ENCODE data around the gene AMER1. TPM values are rescaled to one million over a fixed set of nuclear protein-coding genes. Genes with fewer than 3 reads are reported as not detected.

The AMER1 gene
- total RNA-seq, 1 donor from 2014 or later: 15.8 TPM

- no peak for DNase-seq (ENCODE audit: low spot score in 2 of 2, unreplicated experiment in 2 of 2)
- Mint-ChIP-seq H3K4me3 (no peak overlapping the region), H3K4me1 (peaks cover 3% of the 10 kb centered on the region), H3K36me3 (peaks cover 13% of the 10 kb centered on the region), H3K27me3 (ENCODE audit: low read depth) (no peaks in the 10 kb centered on the region), H3K9me3 (peaks cover 8% of the 10 kb centered on the region), H3K27ac (no peak overlapping the region)
- no peak for TF ChIP-seq CTCF (IDR thresholded peaks at IDR 0.05; ENCODE audit: unreplicated experiment)
Measured at GRCh38 chrX:64190136-64190740, 15.3 kb downstream of the AMER1 start.

- Mint-ChIP-seq H3K4me1 (no peaks in the 10 kb centered on the region), H3K27me3 (ENCODE audit: low read depth) (no peaks in the 10 kb centered on the region), H3K9me3 (peaks cover 8% of the 10 kb centered on the region), H3K4me3 (no peak overlapping the region), H3K36me3 (peaks cover 13% of the 10 kb centered on the region), H3K27ac (no peak overlapping the region)
- DNase-seq (ENCODE audit: low spot score in 2 of 2, unreplicated experiment in 2 of 2): no peak
- TF ChIP-seq CTCF (IDR thresholded peaks at IDR 0.05; ENCODE audit: unreplicated experiment): no peak
Measured at GRCh38 chrX:64188901-64189300, 16.6 kb downstream of the AMER1 start.

GRCh38 chrX:64187762-64188150 is 17.8 kb downstream of the AMER1 start:
- no peak overlapping the region for H3K4me3 Mint-ChIP-seq
- H3K4me1 Mint-ChIP-seq: no peaks in the 10 kb centered on the region
- TF ChIP-seq CTCF (IDR thresholded peaks at IDR 0.05; ENCODE audit: unreplicated experiment): no peak
- H3K27me3 Mint-ChIP-seq (ENCODE audit: low read depth): no peaks in the 10 kb centered on the region
- no peak for DNase-seq (ENCODE audit: low spot score in 2 of 2, unreplicated experiment in 2 of 2)
- H3K27ac Mint-ChIP-seq: no peak overlapping the region
- H3K9me3 Mint-ChIP-seq: peaks cover 8% of the 10 kb centered on the region
- H3K36me3 Mint-ChIP-seq: peaks cover 13% of the 10 kb centered on the region

GRCh38 chrX:64186974-64187761 is 18.3 kb downstream of the AMER1 start:
- H3K4me1 Mint-ChIP-seq: no peaks in the 10 kb centered on the region
- peaks cover 8% of the 10 kb centered on the region for H3K9me3 Mint-ChIP-seq
- no peak for DNase-seq (ENCODE audit: low spot score in 2 of 2, unreplicated experiment in 2 of 2)
- no peak overlapping the region for H3K4me3 Mint-ChIP-seq
- no peak overlapping the region for H3K27ac Mint-ChIP-seq
- no peaks in the 10 kb centered on the region for H3K27me3 Mint-ChIP-seq (ENCODE audit: low read depth)
- peaks cover 12% of the 10 kb centered on the region for H3K36me3 Mint-ChIP-seq
- no peak for TF ChIP-seq CTCF (IDR thresholded peaks at IDR 0.05; ENCODE audit: unreplicated experiment)

GRCh38 chrX:64184396-64184795 is 21.1 kb downstream of the AMER1 start:
- H3K27me3 Mint-ChIP-seq (ENCODE audit: low read depth): no peaks in the 10 kb centered on the region
- DNase-seq (ENCODE audit: low spot score in 2 of 2, unreplicated experiment in 2 of 2): no peak
- H3K4me1 Mint-ChIP-seq: no peaks in the 10 kb centered on the region
- H3K4me3 Mint-ChIP-seq: no peak overlapping the region
- no peak overlapping the region for H3K27ac Mint-ChIP-seq
- TF ChIP-seq CTCF (IDR thresholded peaks at IDR 0.05; ENCODE audit: unreplicated experiment): no peak
- H3K9me3 Mint-ChIP-seq: peaks cover 9% of the 10 kb centered on the region
- no peaks in the 10 kb centered on the region for H3K36me3 Mint-ChIP-seq

Measured in mesothelial cell of epicardium (in vitro differentiated cells).